ENCODE results near the gene WIPF3. TPM values are rescaled to one million over a fixed set of nuclear protein-coding genes. Genes with fewer than 3 reads are reported as not detected.

WIPF3 gene
- total and polyA plus RNA-seq, 4 donors: 0.10 to 0.23 (median 0.14) TPM; not detected in 1

- Histone ChIP-seq H3K27me3 (ENCODE audit: control insufficient read depth in 4 of 4, insufficient read depth in 4 of 4, low read length in 3 of 4) (peaks cover 0 to 4% (median 0%) of the 10 kb centered on the region in 4 donors), H3K27ac (ENCODE audit: low read depth in 1 of 2, low read length in 2 of 2) (no peak overlapping the region), H3K4me1 (ENCODE audit: control insufficient read depth in 4 of 4, insufficient read depth in 4 of 4, low read length in 3 of 4) (no peaks in the 10 kb centered on the region), H3K36me3 (ENCODE audit: control insufficient read depth in 4 of 4, insufficient read depth in 3 of 4, low read depth in 1 of 4, low read length in 3 of 4) (no peaks in the 10 kb centered on the region), H3K9me3 (ENCODE audit: control insufficient read depth in 4 of 4, low read length in 3 of 4) (no peaks in the 10 kb centered on the region), H3K9ac (ENCODE audit: low read depth in 1 of 2, low read length in 2 of 2) (no peak overlapping the region), H3K4me3 (ENCODE audit: low read depth in 1 of 3, low read length in 3 of 3) (no peak overlapping the region)
- no peak for TF ChIP-seq TAF1 (conservative IDR thresholded peaks at IDR 0.05)
- no peak for TF ChIP-seq NR2F2 (IDR thresholded peaks at IDR 0.05)
- DNase-seq (ENCODE audit: low spot score): no peak
- WGBS: 78% methylated on average over 6 of the region's 6 CpGs
Observed at GRCh38 chr7:29794959-29795629, 11.2 kb upstream of the WIPF3 start.

DNA sequence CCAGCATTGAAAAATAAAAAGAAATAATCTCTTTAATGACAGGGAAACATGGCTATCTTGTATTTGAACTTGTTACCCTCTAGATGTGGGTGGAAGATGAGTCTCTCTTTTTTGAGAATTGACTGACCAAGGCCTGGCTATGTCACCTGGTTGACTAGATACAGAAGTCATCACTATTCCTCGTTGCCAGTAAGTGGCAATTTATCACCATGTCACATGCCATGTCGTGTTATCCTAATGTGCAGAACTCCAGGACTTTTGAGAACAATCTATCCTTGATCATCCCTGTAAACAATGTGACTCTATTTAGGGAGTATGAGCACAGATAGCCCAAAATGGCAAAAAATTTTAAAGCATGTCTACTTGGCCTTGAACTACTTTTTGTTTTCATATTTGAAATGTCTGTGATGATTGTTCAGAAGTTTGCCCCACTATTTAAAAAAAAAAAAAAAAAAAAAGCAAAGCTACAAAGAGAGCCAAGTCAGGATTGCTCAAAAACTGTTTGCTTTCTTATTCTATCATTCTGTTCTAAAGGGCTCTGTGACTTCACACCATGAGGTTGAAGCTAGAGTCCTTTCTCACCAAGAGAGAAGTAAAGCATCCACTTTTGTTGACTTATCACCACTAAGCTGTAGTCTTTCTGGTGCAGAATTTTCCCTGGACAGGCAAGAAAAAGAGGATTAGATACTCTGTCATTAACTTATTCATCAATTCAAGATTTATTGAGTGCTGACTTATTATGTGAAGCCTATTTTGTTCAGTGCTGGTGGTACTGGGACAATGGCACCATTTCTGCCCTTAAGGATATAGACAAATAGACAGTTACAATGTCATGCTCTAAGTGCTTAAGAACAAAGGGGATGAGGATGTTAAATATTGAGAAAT lies 10.4 kb upstream of the WIPF3 start:
- no peak for DNase-seq (ENCODE audit: low spot score)
- H3K9ac ChIP-seq (ENCODE audit: low read depth in 1 of 2, low read length in 2 of 2): no peak overlapping the region
- no peaks in the 10 kb centered on the region for H3K4me1 ChIP-seq (ENCODE audit: control insufficient read depth in 4 of 4, insufficient read depth in 4 of 4, low read length in 3 of 4)
- no peak overlapping the region for H3K27ac ChIP-seq (ENCODE audit: low read depth in 1 of 2, low read length in 2 of 2)
- 41% methylated on average over 2 of the region's 2 CpGs for WGBS
- H3K4me3 ChIP-seq (ENCODE audit: low read depth in 1 of 3, low read length in 3 of 3): no peak overlapping the region
- H3K36me3 ChIP-seq (ENCODE audit: control insufficient read depth in 4 of 4, insufficient read depth in 3 of 4, low read depth in 1 of 4, low read length in 3 of 4): no peaks in the 10 kb centered on the region
- TF ChIP-seq TAF1 (conservative IDR thresholded peaks at IDR 0.05) (no peak), YY1 (IDR thresholded peaks at IDR 0.05) (no peak), JUND (IDR thresholded peaks at IDR 0.05) (no peak)
- no peaks in the 10 kb centered on the region for H3K9me3 ChIP-seq (ENCODE audit: control insufficient read depth in 4 of 4, low read length in 3 of 4)
- H3K27me3 ChIP-seq (ENCODE audit: control insufficient read depth in 4 of 4, insufficient read depth in 4 of 4, low read length in 3 of 4): peaks cover 0 to 4% (median 0%) of the 10 kb centered on the region in 4 donors

GRCh38 chr7:29797112-29797944 lies 9.0 kb upstream of the WIPF3 start:
- Histone ChIP-seq H3K9me3 (ENCODE audit: control insufficient read depth in 4 of 4, low read length in 3 of 4) (no peaks in the 10 kb centered on the region), H3K9ac (ENCODE audit: low read depth in 1 of 2, low read length in 2 of 2) (no peak overlapping the region), H3K4me3 (ENCODE audit: low read depth in 1 of 3, low read length in 3 of 3) (no peak overlapping the region), H3K27ac (ENCODE audit: low read depth in 1 of 2, low read length in 2 of 2) (no peak overlapping the region), H3K27me3 (ENCODE audit: control insufficient read depth in 4 of 4, insufficient read depth in 4 of 4, low read length in 3 of 4) (peaks cover 0 to 4% (median 0%) of the 10 kb centered on the region in 4 donors), H3K4me1 (ENCODE audit: control insufficient read depth in 4 of 4, insufficient read depth in 4 of 4, low read length in 3 of 4) (no peaks in the 10 kb centered on the region), H3K36me3 (ENCODE audit: control insufficient read depth in 4 of 4, insufficient read depth in 3 of 4, low read depth in 1 of 4, low read length in 3 of 4) (no peaks in the 10 kb centered on the region)
- DNase-seq (ENCODE audit: low spot score): no peak
- 85% methylated on average over 7 of the region's 7 CpGs for WGBS
- TF ChIP-seq NR2F2 (IDR thresholded peaks at IDR 0.05) (no peak), REST (IDR thresholded peaks at IDR 0.05) (no peak), HNF4A (conservative IDR thresholded peaks at IDR 0.05) (no peak), RAD21 (IDR thresholded peaks at IDR 0.05) (no peak), ATF3 (IDR thresholded peaks at IDR 0.05) (no peak)
- TF ChIP-seq, protein P1, sequence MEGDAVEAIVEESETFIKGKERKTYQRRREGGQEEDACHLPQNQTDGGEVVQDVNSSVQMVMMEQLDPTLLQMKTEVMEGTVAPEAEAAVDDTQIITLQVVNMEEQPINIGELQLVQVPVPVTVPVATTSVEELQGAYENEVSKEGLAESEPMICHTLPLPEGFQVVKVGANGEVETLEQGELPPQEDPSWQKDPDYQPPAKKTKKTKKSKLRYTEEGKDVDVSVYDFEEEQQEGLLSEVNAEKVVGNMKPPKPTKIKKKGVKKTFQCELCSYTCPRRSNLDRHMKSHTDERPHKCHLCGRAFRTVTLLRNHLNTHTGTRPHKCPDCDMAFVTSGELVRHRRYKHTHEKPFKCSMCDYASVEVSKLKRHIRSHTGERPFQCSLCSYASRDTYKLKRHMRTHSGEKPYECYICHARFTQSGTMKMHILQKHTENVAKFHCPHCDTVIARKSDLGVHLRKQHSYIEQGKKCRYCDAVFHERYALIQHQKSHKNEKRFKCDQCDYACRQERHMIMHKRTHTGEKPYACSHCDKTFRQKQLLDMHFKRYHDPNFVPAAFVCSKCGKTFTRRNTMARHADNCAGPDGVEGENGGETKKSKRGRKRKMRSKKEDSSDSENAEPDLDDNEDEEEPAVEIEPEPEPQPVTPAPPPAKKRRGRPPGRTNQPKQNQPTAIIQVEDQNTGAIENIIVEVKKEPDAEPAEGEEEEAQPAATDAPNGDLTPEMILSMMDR (IDR thresholded peaks at IDR 0.05; ENCODE audit: low read depth, low read length, missing input control): no peak

All from liver (tissue), 9 donors.